HuH-7.5 (cell line): ENCODE measurements around the gene TBATA.

Experiments
- DNase-seq: peaks from one replicate; pipeline ENCODE4 v3.0.0; 2011; ENCODE audit warnings: low spot score

TBATA gene

DNA sequence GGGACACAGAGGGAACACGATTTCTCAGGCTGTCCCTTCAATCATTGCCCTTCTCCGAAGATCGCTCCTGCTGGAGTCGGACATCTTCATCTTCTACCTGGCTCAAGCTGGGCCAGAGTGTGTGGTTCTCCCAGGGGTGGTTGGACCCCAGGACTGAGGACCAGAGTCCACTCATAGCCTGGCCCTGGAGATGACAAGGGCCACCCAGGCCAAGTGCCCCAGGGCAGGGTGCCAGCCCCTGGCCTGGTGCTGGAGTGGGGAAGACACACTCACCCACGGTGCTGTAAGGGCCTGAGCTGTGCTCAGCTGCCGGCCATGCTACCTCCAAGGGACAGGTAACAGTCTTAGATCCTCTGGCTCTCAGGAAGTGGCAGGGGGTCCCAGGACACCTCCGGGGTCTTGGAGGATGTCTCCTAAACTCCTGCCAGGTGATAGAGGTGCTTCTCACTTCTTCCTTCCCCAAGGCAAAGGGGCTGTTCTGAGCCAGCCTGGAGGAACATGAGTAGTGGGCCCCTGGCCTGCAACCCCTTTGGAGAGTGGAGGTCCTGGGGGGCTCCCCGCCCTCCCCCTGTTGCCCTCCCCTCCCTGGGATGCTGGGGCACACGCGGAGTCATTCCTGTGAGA, 23.3 kb downstream of the TBATA start:
- DNase-seq: no peak

DNA sequence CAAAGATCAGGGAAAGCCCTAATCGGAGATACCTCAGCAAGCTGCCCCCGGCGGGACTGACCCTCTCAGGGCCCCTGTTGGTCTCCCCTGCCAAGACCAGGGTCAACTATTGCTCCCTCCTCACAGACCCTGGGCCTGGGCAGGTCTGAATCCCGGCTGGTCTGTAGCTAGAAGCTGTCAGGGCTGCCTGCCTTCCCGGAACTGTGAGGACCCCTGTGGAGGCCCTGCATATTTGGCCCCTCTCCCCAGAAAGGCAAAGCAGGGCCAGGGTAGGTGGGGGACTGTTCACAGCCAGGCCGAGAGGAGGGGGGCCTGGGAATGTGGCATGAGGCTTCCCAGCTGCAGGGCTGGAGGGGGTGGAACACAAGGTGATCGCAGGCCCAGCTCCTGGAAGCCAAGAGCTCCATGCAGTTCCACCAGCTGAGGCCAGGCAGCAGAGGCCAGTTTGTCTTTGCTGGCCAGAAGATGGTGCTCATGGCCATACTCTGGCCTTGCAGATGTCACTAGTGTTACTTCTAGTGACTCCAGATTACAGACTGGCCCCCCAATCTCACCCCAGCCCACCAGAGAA, 24.1 kb downstream of the TBATA start:
- no peak for DNase-seq

DNA sequence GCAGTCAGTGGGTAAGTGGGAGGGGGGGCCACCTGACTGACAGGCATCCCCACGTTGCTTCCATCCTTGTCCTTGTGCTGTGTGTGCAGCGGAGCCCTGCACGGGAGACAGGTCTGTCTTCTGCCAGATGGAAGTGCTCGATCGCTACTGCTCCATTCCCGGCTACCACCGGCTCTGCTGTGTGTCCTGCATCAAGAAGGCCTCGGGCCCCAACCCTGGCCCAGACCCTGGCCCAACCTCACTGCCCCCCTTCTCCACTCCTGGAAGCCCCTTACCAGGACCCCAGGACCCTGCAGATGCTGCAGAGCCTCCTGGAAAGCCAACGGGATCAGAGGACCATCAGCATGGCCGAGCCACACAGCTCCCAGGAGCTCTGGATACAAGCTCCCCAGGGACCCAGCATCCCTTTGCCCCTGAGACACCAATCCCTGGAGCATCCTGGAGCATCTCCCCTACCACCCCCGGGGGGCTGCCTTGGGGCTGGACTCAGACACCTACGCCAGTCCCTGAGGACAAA, 24.8 kb downstream of the TBATA start:
- no peak for DNase-seq

- no peak for DNase-seq
These were observed 25.4 kb downstream of the TBATA start for GRCh38 chr10:70759781-70760180.

DNA sequence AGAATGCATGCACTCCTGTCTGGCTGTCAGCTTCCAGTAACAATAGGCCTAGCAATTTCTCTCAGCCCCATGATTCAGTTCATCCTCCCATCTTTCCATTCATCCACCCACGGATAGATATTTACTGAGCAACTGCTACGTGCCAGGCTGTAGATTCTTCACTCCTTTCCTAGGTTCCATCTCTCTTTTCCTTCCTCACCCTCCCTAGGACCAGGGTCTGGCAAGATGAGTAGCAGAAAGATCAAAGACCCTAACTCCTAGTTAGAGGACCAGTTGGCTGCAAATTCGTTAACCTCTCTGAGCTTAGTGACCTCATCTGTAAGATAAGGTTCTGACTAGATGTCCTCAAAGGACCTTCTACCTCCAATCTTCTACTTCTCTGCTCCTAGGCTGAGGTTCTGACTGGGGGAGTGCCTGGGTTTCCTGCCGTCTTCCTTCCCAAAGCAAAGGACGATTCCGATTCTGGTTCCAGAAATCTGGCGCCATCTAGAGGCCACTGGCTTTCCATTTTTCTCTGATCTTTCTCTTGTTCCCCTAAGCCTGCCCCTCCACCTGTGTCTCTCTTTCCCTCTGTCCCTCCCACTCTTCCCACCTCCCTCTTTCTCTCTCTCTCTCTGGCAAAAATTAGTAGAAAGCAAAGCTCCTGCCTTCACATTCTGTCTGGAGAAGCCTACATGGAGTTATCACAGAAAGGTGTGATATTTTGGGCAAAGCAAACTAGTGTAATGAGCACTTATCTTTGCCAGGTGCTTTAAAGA, 26.2 kb downstream of the TBATA start:
- peak; percentile 53 for DNase-seq

- no peak for DNase-seq
These were observed 27.3 kb downstream of the TBATA start for GRCh38 chr10:70757856-70758255.

DNA sequence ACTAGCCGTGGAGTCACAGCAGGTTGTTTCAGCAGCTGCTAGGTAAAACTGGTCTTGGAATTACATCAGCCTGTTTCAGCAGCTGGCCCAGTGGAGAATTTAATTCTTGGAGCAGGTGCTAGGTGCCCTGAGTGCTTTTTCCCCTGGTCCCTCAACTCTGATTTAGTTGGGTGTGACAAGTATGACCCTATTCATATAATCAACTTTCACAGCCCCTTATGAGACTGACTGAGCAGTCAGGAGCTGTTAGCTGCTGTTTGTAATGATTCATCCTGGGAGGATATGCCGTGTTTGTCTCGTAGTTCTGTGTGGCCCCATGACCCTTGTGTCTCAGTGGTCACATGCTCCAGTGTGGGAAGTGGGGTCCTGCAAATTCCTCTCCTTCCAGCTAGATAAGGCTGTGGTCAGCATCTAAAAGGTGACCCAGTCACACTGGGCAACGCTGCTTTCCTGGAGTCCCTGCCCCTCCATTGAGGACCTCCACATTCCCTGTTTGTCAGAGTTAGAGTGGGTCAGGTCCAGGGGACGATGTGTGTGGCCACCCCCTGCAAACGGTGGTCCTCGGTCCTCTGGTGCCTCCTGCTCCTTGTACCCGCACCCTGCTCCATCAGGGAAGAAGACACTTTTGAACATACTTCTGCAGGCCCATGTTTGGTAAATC, 28.3 kb downstream of the TBATA start:
- DNase-seq: no peak

DNA sequence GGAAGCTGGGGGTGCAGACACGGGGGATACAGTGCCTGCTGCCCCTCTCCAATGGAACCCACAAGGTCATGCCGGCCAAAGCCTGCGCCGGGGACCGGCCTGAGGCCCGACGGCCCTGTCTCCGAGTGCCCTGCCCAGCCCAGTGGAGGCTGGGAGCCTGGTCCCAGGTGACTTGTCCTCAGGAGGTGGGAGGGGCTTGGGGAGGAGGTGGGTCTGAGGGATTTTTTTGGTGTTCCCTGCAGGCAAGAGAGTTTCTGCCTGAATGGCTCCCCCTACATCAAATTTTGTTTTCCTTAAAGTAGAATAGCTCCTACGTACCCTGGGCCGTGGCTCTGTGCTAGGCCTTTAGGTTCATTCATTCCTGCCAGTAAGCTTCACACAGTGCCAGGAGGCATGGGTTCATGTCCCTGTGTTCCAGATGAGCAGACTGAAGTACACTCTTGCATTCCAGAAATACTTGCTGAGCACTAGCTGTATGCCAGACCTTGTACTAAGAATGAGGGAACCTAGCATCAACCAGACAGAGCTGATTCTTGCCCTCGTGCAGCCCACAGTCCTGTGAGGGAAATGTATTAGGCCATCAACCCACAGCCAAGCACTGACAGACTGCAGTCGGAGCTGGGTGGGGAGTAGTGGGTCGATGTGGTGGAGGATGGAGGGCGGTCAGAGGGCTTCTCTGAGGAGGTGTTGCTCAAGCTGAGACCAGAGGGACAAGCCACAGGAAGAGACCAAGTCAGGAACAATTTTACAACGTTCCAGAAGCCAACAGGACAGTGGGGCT, 31.1 kb downstream of the TBATA start:
- DNase-seq: no peak

DNA sequence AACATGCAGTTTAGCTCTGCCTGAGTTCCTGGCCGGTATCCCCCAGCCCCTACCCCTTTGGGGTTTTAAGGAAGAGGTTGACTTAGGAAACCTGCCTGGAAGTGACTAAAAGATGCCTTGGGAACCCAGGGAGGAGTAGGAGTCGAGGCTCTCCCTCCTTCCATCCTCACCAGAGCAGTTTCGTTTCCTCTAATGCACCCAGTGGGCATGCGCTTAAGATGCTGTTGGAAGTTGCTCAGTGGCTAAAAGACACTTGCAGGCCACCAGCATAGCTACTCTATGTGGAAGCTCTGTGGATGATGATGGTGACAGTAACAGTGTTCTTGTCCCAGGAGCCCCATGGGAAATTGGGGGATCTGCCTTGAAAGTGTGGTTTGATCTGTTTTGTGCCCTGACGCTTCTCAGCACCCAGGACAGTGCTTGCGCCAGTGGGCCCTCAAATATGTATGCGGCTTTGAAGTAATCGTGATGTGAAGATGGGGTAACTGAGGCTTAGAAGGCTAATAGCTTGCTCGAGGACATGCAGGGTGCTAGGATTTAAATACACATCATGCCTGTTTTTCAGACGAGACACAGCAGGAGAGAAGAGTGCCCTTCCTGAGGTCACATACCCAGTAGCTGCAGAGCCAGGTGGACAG, 32.0 kb downstream of the TBATA start:
- no peak for DNase-seq

- DNase-seq: no peak
These were observed 32.6 kb downstream of the TBATA start for GRCh38 chr10:70752571-70752970.

GRCh38 chr10:70751991-70752390, 33.2 kb downstream of the TBATA start:
- no peak for DNase-seq

GRCh38 chr10:70751356-70751755, 33.8 kb downstream of the TBATA start:
- DNase-seq: no peak

DNA sequence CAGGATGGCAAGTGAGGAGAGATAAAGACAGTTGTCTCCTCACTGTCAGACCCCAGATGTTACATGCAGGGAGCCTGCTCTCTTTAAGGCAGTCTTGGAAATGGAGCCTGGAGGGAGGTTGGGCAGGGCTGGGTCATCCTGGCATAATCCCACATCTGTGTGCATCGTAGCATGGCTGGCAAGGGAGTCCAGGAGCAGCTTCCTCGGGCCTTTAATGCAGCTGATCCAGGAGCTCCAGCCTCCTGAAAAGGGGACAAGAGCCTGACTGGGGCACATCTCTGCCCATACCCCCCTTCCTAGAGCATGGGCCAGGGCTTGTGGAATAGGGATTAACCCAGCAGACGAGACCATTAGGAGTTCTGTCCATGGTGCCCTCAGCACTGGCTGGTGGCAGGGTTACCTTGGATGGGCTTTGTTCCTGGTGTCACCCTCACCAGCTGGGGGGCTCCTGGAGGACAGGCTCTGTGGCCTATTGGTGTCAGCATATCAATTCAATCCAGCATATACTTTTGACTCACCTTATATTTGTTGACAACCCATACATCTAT, 34.9 kb downstream of the TBATA start:
- no peak for DNase-seq

DNA sequence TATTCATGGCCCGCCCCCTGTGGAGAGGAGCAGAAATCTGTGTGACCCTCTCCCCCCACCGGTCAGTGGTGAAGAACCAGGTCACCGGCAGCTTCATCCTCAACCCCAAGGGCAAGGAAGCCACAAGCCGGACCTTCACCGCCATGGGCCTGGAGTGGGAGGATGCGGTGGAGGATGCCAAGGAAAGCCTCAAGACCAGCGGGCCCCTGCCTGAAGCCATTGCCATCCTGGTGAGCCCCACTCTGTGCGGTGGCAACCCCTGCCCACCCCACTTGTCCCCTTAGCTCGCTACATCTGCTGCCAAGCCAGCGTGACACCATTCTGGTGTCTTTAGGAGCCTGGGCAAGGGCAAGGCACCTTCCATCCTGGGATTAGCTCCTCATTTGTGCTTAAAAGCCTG, 35.4 kb downstream of the TBATA start:
- DNase-seq: no peak

- DNase-seq: no peak
These were observed 36.2 kb downstream of the TBATA start for GRCh38 chr10:70748801-70749573.

GRCh38 chr10:70748305-70748704, 36.9 kb downstream of the TBATA start:
- no peak for DNase-seq

DNA sequence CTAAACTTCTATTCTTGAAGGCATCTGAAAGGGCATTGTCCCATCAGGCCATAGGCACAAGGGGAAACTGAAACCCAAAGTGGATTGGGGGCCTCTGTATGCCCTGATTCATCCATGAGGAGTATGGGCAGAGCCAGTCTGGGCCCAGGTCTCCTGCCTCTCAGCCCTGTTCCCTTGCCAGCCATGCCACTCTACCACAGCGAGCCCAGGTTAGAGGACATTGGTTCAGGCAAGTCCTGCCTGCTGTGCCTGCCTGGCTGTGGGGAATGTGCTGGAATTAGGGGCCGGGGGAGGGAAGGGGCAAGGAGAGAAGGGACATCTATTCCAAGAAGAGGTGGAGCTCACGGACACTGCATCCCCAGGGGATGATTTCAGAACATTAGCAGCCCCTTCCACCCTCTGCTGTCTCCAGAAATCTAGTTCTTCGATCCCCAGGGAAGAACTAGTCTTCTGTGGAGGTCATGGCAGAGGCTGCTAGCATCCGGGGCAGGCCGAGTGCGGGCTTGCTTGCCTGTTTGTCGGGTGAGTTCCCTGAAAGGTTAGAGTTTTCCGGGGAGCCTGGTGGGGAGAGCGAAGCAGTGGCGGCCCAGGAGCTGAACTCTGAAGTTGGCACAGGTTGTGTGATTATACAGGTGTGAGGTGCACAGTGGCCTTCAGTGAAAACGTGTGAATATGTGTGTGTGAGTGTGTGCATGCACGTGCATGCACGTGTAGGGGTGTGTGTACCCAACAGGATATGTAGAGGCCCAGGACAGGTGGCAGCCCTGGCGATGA, 37.8 kb downstream of the TBATA start:
- no peak for DNase-seq

DNA sequence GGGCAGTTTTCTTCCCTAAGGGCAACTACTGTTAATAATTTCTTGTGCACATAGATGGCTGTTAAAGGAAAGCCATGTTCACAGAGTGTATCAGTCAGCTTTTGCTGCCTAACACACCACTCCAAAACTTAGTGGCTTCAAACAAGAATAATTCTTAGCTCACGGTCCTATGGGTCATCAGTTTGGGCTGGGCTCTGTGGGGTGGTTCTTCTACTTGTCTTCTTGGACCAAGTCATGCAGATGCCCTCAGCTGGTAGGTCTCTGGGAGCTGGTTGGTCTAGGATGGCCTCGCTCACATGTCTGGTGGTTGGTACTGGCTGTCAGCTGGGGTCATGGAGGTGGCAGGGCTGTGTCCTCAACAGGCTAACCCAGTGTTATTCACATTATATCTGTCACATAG, 39.6 kb downstream of the TBATA start:
- no peak for DNase-seq

DNA sequence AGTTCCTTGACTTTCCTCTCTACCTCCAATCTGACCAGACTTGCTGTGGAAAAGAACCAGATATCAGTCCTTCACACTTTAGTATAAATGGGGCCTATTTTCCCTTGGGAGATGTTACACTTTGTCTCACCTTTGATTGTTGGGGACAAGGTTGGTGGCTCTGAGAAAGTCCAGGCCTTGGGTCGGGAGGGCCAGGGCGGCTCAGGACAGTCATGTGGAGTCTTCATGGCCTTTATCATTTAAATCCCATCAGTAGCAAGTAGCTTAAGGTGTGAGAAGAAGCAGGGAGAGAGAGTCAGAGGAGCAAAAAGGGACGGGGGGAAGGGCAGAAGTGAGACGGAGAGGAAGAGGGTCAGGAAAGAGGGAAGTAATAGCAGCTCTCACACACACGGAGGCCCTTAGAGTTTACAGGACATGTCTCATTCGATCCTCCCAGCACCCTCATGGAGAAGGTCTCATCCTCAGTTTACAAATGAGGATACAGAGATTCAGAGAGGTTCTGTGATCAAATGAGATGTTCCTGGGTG, 40.5 kb downstream of the TBATA start:
- DNase-seq: no peak
